Astrocyte (in vitro differentiated cells and primary cell): ENCODE data around the gene FOXRED2. TPM values are rescaled to one million over a fixed set of nuclear protein-coding genes. Genes with fewer than 3 reads are reported as not detected.

ENCODE experiments used
- DNase-seq: peaks from one replicate; pipeline ENCODE4 v3.0.0-alpha.2; 2010; ENCODE audit warnings: low read depth
- FAIRE-seq: peaks from 2 replicates; lab custom pipeline; 2011; peaks lifted over from hg19 to GRCh38; lab: Jason Lieb, UNC
- H2AFZ ChIP-seq: 2 replicates; pipeline ENCODE4 v1.6.0; 2012; ENCODE audit warnings: low read depth, low read length, inconsistent platforms
- H3K27ac ChIP-seq: 2 replicates; pipeline ENCODE4 v1.5.1; 2011; ENCODE audit warnings: low read depth, low read length, inconsistent platforms
- H3K27me3 ChIP-seq: 2 replicates; pipeline ENCODE4 v1.6.0; 2011; ENCODE audit warnings: low read length, inconsistent platforms; ENCODE audit not compliant: insufficient read depth
- H3K36me3 ChIP-seq: 2 replicates; pipeline ENCODE4 v1.5.1; 2011; ENCODE audit warnings: low read length, inconsistent platforms; ENCODE audit not compliant: insufficient read depth
- H3K4me1 ChIP-seq: 2 replicates; pipeline ENCODE4 v1.5.1; 2011; ENCODE audit warnings: low read length, inconsistent platforms; ENCODE audit not compliant: insufficient read depth
- H3K4me2 ChIP-seq: 2 replicates; pipeline ENCODE4 v1.6.0; 2012; ENCODE audit warnings: low read length, inconsistent platforms
- H3K4me3 ChIP-seq: 2 replicates; pipeline ENCODE4 v1.5.1; 2011; ENCODE audit warnings: low read depth, mild to moderate bottlenecking, low read length, inconsistent platforms; ENCODE audit not compliant: insufficient read depth
- H3K79me2 ChIP-seq: 2 replicates; pipeline ENCODE4 v1.6.0; 2012; ENCODE audit warnings: mild to moderate bottlenecking, low read length, inconsistent platforms; ENCODE audit not compliant: insufficient read depth
- H3K9ac ChIP-seq: 2 replicates; pipeline ENCODE4 v1.6.0; 2012; ENCODE audit warnings: mild to moderate bottlenecking, low read length, inconsistent platforms
- H3K9me3 ChIP-seq: 2 replicates; pipeline ENCODE4 v1.5.1; 2012; ENCODE audit warnings: low read depth, mild to moderate bottlenecking, low read length, inconsistent platforms; ENCODE audit not compliant: insufficient read depth
- H4K20me1 ChIP-seq: 2 replicates; pipeline ENCODE4 v1.6.0; 2012; ENCODE audit warnings: low read length, inconsistent platforms; ENCODE audit not compliant: insufficient read depth
- H3K27ac Mint-ChIP-seq: one replicate; pipeline ENCODE4 v1.8.0; 2021; ENCODE audit warnings: mild to moderate bottlenecking, mixed read lengths; ENCODE audit not compliant: unreplicated experiment
- H3K27me3 Mint-ChIP-seq: one replicate; pipeline ENCODE4 v1.8.0; 2021; ENCODE audit warnings: low read depth, mixed read lengths; ENCODE audit not compliant: unreplicated experiment
- H3K36me3 Mint-ChIP-seq: one replicate; pipeline ENCODE4 v1.8.0; 2021; ENCODE audit warnings: low read depth, mixed read lengths; ENCODE audit not compliant: unreplicated experiment
- H3K4me1 Mint-ChIP-seq: one replicate; pipeline ENCODE4 v1.8.0; 2021; ENCODE audit warnings: low read depth, mixed read lengths; ENCODE audit not compliant: unreplicated experiment
- H3K4me3 Mint-ChIP-seq: one replicate; pipeline ENCODE4 v1.8.0; 2021; ENCODE audit warnings: mild to moderate bottlenecking, moderate library complexity, mixed read lengths; ENCODE audit not compliant: unreplicated experiment
- H3K9me3 Mint-ChIP-seq: one replicate; pipeline ENCODE4 v1.8.0; 2021; ENCODE audit warnings: mild to moderate bottlenecking, mixed read lengths; ENCODE audit not compliant: unreplicated experiment
- EZH2 ChIP-seq: IDR thresholded peaks from 2 replicates; pipeline ENCODE4 v1.6.1; 2012; ENCODE audit warnings: mild to moderate bottlenecking, low read length, inconsistent platforms; ENCODE audit not compliant: insufficient read depth
- total RNA-seq: library from RNA; stranded (reverse); gene quantifications from 2 replicates; pipeline ENCODE4 v1.2.1, GENCODE V29; 2021
- TF ChIP-seq, protein P1 (sequence below): IDR thresholded peaks from 2 replicates; pipeline ENCODE4 v1.5.1; 2011; ENCODE audit warnings: low read depth, mild to moderate bottlenecking, inconsistent platforms, low read length, moderate library complexity; ENCODE audit not compliant: insufficient read depth

FOXRED2 gene
- total RNA-seq, 1 donor from 2014 or later, result 5.3 TPM

DNA sequence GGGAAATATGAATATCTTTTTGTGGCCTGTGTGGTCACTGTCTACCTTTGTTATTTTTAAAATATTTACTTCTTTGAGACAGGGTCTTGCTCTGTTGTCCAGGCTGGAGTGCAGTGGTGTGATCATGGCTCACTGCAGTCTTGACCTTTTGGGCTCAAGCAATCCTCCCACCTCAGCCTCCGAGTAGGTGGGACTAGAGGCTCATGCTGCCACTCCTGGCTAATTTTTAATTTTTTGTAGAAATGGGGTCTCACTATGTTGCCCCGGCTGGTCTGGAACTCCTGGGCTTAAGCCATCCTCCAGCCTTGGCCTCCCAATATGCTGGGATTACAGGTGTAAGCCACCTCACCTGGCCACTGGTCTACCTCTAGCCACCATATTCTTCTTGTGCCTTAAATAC is 25.6 kb upstream of the FOXRED2 start:
- H2AFZ ChIP-seq, result no peak overlapping the region
- Mint-ChIP-seq H3K4me1 (peaks cover 3% of the 10 kb centered on the region), H3K27me3 (peaks cover 2% of the 10 kb centered on the region), H3K36me3 (no peaks in the 10 kb centered on the region), H3K27ac (no peak overlapping the region), H3K9me3 (peaks cover 3% of the 10 kb centered on the region), H3K4me3 (no peak overlapping the region)
- no peak overlapping the region for H3K9ac ChIP-seq
- no peak for FAIRE-seq
- no peak overlapping the region for H3K27ac ChIP-seq
- H4K20me1 ChIP-seq, result peaks cover 11% of the 10 kb centered on the region
- H3K4me1 ChIP-seq, result peaks cover 5% of the 10 kb centered on the region
- no peak overlapping the region for H3K4me2 ChIP-seq
- H3K27me3 ChIP-seq, result no peaks in the 10 kb centered on the region
- no peaks in the 10 kb centered on the region for H3K36me3 ChIP-seq
- H3K79me2 ChIP-seq, result peaks cover 14% of the 10 kb centered on the region
- H3K4me3 ChIP-seq, result no peak overlapping the region
- no peak for DNase-seq
- TF ChIP-seq, protein P1, sequence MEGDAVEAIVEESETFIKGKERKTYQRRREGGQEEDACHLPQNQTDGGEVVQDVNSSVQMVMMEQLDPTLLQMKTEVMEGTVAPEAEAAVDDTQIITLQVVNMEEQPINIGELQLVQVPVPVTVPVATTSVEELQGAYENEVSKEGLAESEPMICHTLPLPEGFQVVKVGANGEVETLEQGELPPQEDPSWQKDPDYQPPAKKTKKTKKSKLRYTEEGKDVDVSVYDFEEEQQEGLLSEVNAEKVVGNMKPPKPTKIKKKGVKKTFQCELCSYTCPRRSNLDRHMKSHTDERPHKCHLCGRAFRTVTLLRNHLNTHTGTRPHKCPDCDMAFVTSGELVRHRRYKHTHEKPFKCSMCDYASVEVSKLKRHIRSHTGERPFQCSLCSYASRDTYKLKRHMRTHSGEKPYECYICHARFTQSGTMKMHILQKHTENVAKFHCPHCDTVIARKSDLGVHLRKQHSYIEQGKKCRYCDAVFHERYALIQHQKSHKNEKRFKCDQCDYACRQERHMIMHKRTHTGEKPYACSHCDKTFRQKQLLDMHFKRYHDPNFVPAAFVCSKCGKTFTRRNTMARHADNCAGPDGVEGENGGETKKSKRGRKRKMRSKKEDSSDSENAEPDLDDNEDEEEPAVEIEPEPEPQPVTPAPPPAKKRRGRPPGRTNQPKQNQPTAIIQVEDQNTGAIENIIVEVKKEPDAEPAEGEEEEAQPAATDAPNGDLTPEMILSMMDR, result no peak
- no peak for TF ChIP-seq EZH2
- no peaks in the 10 kb centered on the region for H3K9me3 ChIP-seq

DNA sequence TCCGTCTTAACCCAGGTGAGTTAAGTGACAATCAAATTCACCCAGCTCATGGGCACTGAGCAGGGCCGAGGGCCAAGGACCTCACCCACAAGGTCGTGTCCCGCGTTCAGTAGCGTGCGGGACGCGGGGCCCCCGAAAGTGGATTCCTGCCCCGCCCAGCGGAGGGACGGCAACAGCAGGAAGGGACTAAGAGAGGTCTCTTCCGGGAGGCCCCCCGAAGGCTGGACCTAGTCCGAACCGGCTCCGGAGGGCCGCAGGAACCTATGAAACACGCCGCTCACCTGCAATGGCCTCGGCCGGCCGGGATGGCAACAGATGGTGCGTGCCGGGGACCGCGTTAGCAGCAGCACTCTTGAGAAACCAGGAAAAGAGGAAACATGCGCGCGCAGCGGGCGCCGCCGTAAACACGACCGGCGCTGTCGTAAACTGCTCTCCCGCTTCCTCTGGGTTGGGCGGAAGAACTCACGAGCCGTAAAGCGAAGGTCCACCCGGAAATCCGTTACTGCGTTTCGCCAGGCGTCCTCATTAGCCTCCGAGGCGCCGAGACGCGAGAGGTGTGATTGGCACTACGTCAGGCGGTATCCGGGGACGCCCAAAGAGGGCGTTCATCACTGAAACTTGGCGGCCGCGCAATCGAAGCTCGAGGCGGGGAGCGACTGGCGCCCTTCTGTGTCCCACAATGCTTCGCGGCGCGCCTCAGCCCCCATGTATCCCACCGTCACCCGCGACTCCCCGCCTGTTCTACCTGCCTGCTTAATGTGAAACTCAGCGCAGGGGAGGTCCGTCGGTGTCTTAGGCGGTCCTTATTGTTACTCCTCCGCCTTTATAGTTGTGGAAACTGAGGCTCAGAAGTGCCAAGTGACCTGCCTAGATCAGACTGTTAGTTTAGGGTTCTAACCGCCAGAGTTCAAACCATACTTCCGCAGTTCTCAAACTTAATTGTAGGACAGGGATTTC is 22.2 kb upstream of the FOXRED2 start, which contains the start of gene EIF3D:
TSS of gene EIF3D (minus strand) at position 372 of the 957 bp plus-strand sequence. CDS start 3,045 bp downstream, outside the sequence.
- peak within 1 kb of the TSS; percentile 94 for H3K4me3 ChIP-seq
- no peaks in the 10 kb centered on the region for H3K9me3 ChIP-seq
- H3K27me3 Mint-ChIP-seq, result no peaks in the 10 kb centered on the region
- peak within 1 kb of the TSS; percentile 96 for H3K4me3 Mint-ChIP-seq
- peaks cover 3% of the 10 kb centered on the region for H3K9me3 Mint-ChIP-seq
- H3K27ac ChIP-seq, result peak within 1 kb of the TSS; percentile 88
- H3K36me3 Mint-ChIP-seq, result peaks cover 5% of the 10 kb centered on the region
- peak within 1 kb of the TSS; percentile 91 for H3K4me2 ChIP-seq
- H3K36me3 ChIP-seq, result peaks cover 23% of the 10 kb centered on the region
- peaks cover 8% of the 10 kb centered on the region for H3K4me1 ChIP-seq
- TF ChIP-seq, protein P1, result no peak
- TF ChIP-seq EZH2, result no peak
- peak within 1 kb of the TSS; percentile 94 for H3K9ac ChIP-seq
- H2AFZ ChIP-seq, result peak within 1 kb of the TSS; percentile 89
- H3K4me1 Mint-ChIP-seq, result peaks cover 8% of the 10 kb centered on the region
- peak within 1 kb of the TSS; percentile 96 for H3K27ac Mint-ChIP-seq
- H3K79me2 ChIP-seq, result peaks cover 42% of the 10 kb centered on the region
- peaks cover 44% of the 10 kb centered on the region for H4K20me1 ChIP-seq
- H3K27me3 ChIP-seq, result no peaks in the 10 kb centered on the region
- FAIRE-seq (peak; percentile 76), DNase-seq (peak; percentile 99)
